GM13977 (cell line): Measurements from ENCODE around the gene TMEM35A.

ENCODE experiments used
- DNase-seq: peaks from one replicate; pipeline ENCODE4 v3.0.0; 2012; ENCODE audit warnings: low spot score
- in situ Hi-C: fragments of 300-500 bp; cut with MboI; formaldehyde crosslinking; loops from one replicate; pipeline ENCODE4 v1.12.0; 2022; ENCODE audit warnings: low sequenced_read_pairs, low pct_unique_long_range_greater_than_20kb, mixed read lengths, inconsistent platforms; ENCODE audit not compliant: unreplicated experiment
- TF ChIP-seq, protein P1 (sequence below): IDR thresholded peaks from 2 replicates; pipeline ENCODE4 v1.5.1; 2012; ENCODE audit warnings: mild to moderate bottlenecking, control low read depth; ENCODE audit not compliant: insufficient read depth; ENCODE audit errors: extremely low read depth, missing control alignments

TMEM35A gene

DNA sequence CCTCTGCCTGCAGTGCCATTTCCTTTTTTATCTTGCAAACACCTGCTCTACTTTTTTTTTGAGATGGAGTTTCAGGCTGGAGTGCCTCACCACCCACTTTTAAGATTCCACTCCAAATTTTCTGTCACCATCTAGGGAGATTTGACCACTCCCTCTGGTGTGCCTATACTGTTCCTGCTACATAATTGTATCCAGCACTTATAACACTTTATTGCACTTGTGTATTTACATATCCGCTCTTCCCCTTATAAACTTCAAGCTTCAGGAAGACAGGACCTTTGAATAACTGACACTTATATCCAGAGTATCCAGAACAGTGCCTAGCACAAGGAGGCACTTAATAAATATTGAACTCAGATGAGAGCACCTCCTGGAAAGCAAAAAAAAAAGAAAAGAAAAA is 13.1 kb downstream of the TMEM35A start:
- DNase-seq, result no peak
- TF ChIP-seq, protein P1, sequence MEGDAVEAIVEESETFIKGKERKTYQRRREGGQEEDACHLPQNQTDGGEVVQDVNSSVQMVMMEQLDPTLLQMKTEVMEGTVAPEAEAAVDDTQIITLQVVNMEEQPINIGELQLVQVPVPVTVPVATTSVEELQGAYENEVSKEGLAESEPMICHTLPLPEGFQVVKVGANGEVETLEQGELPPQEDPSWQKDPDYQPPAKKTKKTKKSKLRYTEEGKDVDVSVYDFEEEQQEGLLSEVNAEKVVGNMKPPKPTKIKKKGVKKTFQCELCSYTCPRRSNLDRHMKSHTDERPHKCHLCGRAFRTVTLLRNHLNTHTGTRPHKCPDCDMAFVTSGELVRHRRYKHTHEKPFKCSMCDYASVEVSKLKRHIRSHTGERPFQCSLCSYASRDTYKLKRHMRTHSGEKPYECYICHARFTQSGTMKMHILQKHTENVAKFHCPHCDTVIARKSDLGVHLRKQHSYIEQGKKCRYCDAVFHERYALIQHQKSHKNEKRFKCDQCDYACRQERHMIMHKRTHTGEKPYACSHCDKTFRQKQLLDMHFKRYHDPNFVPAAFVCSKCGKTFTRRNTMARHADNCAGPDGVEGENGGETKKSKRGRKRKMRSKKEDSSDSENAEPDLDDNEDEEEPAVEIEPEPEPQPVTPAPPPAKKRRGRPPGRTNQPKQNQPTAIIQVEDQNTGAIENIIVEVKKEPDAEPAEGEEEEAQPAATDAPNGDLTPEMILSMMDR, result no peak
- in situ Hi-C loops, result no loop called here

DNA sequence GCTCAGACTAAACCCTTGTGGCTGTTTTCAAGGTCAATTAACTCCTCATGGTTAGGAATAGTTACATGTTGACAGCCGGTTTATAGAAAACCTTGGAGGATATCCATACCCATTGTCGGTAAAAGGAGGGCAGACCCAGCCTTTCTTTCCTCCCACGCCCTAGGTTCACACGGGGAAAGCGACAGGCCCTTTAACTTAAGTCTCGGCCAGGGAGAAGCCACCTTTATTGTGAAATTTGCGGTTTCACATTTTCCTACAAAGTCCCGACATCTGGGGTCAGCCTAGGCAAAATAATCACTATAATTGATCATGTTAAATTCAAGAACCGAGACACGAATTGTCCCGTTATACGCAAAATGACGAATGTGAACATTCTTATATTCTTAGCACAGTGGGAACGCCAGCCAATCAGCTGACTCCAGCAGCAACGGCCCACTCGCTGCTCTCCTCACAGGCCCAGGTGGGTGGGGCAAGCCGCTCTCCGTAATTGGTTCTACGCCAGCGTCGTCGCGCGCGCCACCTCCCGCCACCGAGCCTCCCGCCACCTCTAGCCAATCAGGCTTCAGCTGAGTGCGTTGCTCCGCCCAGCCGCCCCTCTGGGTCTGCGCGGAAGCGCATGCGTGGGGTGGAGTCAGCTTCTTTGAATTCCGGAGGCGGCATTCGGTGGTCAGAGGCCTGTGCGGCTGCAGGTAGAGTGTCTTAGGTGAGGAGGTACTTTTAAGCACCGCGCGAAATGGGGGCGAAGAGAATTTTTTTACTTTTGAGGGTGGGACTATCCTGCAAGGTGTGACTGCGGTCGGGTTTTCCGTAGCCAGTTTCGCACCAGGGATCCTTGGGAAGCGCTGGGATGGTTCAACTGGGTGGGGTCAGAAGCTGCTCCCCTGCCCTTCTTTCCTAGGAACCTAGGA is 19.1 kb downstream of the TMEM35A start, which contains the start of gene CENPI:
Gene CENPI, plus strand, starts transcription at position 659 of the 908 bp plus-strand sequence. CDS start 2,867 bp downstream, outside the sequence.
- DNase-seq, result peak; percentile 91
- in situ Hi-C loops, result no loop called here
- TF ChIP-seq, protein P1, result no peak

DNA sequence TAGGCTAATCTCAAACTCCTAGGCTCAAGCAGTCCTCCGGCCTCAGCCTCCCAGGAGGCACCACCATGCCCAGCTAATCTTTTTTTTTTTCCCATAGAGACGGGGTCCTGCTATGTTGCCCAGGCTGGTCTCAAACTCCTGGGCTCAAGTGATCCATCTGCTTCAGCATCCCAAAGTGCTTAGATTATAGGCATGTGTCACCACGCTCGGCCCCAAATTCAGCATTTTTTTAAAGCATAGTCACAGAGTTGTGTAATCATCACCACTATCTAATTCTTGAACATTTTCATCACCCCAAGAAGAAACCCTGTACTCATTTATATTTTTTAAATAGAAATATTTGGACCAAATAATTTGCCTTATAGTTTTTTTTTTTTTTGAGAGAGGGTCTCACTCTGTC is 29.6 kb downstream of the TMEM35A start:
- in situ Hi-C loops, result no loop called here
- TF ChIP-seq, protein P1, result no peak
- no peak for DNase-seq

DNA sequence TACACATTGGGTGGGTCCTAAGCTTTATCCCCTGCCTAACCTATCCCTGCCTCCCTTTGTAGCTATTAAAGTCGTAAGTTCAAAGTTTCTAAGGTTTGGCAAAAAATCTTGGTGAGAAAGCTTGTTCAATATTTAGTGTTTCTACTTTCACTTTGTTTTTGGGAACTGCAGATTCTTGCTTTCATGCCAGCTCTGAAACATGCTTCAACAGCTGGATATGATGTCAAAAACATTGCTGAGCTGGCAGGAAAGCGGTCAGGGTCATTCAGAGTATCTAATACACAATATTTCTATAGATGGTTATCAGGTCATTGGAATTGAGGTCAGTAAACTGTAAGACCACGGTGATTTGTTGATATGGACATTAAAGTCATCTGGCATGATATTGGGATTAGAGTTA is 39.0 kb downstream of the TMEM35A start:
- TF ChIP-seq, protein P1, result no peak
- in situ Hi-C loops, result no loop called here
- no peak for DNase-seq

DNA sequence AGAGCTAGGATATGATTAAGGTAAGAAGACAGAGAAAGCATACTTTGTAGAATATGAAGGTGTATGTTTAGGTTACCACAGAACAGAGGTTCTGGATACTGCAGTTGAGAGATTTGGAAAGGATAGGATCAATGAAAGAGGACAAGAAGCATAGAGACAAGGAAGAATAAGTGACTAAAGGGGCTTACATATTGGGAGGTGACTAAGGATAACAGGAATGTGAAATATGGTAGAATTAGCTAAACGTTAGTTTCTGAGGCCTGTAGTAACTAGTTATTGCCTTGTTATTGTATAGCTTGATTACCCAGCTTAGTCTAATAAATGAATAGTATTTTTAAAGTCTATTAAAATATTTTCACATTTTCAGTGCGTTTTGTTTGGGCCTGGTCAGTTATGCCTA is 57.6 kb downstream of the TMEM35A start:
- no peak for DNase-seq

More for the DNA sequence above, 57.6 kb downstream of the TMEM35A start:
- TF ChIP-seq, protein P1, result no peak
- in situ Hi-C loops, result no loop called here
